Bronchial epithelial cell (primary cell): Measurements from ENCODE around the gene PDZD2. TPM values are rescaled to one million over a fixed set of nuclear protein-coding genes. Genes with fewer than 3 reads are reported as not detected.

Experiments used
- DNase-seq: peaks from one replicate; pipeline ENCODE4 v3.0.0-alpha.2; 2010; ENCODE audit warnings: low read depth
- FAIRE-seq: peaks from 2 replicates; lab custom pipeline; 2011; peaks lifted over from hg19 to GRCh38; lab: Jason Lieb, UNC
- H3K27me3 ChIP-seq: 2 replicates; pipeline ENCODE4 v1.5.1; 2011; ENCODE audit warnings: low read length; ENCODE audit not compliant: control insufficient read depth, insufficient read depth
- H3K36me3 ChIP-seq: 2 replicates; pipeline ENCODE4 v1.5.1; 2011; ENCODE audit warnings: low read length; ENCODE audit not compliant: control insufficient read depth, insufficient read depth
- H3K4me3 ChIP-seq: 2 replicates; pipeline ENCODE4 v1.5.1; 2011; ENCODE audit warnings: mild to moderate bottlenecking, low read depth, low read length, control low read depth
- CTCF ChIP-seq: IDR thresholded peaks from 2 replicates; pipeline ENCODE4 v1.5.1; 2011; ENCODE audit warnings: mild to moderate bottlenecking, moderate library complexity, low read length, control low read depth, inconsistent platforms; ENCODE audit not compliant: insufficient read depth, severe bottlenecking
- total RNA-seq: library from RNA; depleted of rRNA; stranded (reverse); fragments of >200 nt; gene quantifications from 2 replicates; pipeline ENCODE4 v1.2.1, GENCODE V29; 2014

PDZD2 gene
- total RNA-seq, 1 donor from 2014 or later, result 1.8 TPM

GRCh38 chr5:32066448-32066847, 427.5 kb downstream of the PDZD2 start:
- no peak for TF ChIP-seq CTCF
- no peak for DNase-seq
- H3K27me3 ChIP-seq, result no peaks in the 10 kb centered on the region
- no peak for FAIRE-seq
- H3K36me3 ChIP-seq, result no peaks in the 10 kb centered on the region
- no peak overlapping the region for H3K4me3 ChIP-seq

GRCh38 chr5:32067774-32068470, 429.0 kb downstream of the PDZD2 start:
- no peaks in the 10 kb centered on the region for H3K36me3 ChIP-seq
- no peaks in the 10 kb centered on the region for H3K27me3 ChIP-seq
- FAIRE-seq (no peak), DNase-seq (no peak)
- H3K4me3 ChIP-seq, result no peak overlapping the region
- TF ChIP-seq CTCF, result no peak

- Histone ChIP-seq H3K27me3 (no peaks in the 10 kb centered on the region), H3K4me3 (no peak overlapping the region), H3K36me3 (no peaks in the 10 kb centered on the region)
- FAIRE-seq, result no peak
- no peak for TF ChIP-seq CTCF
- DNase-seq, result no peak
These were observed 429.6 kb downstream of the PDZD2 start for GRCh38 chr5:32068561-32068960.

GRCh38 chr5:32069396-32069795, 430.5 kb downstream of the PDZD2 start:
- no peak for DNase-seq

GRCh38 chr5:32071351-32071944, 432.5 kb downstream of the PDZD2 start:
- FAIRE-seq (no peak), DNase-seq (peak; percentile 61)
- TF ChIP-seq CTCF, result no peak
- Histone ChIP-seq H3K4me3 (no peak overlapping the region), H3K27me3 (no peaks in the 10 kb centered on the region), H3K36me3 (no peaks in the 10 kb centered on the region)

More at GRCh38 chr5:32069396-32069795, 430.5 kb downstream of the PDZD2 start:
- no peak for TF ChIP-seq CTCF
- FAIRE-seq, result no peak
- no peaks in the 10 kb centered on the region for H3K36me3 ChIP-seq
- no peak overlapping the region for H3K4me3 ChIP-seq
- H3K27me3 ChIP-seq, result no peaks in the 10 kb centered on the region
